ENCODE results near the gene SEZ6L. TPM values are rescaled to one million over a fixed set of nuclear protein-coding genes. Genes with fewer than 3 reads are reported as not detected.

SEZ6L gene
- total RNA-seq, 1 donor from 2014 or later: 0.18 TPM

GRCh38 chr22:26416670-26417276 is 247.5 kb downstream of the SEZ6L start:
- peaks cover 30% of the 10 kb centered on the region for H3K27me3 Mint-ChIP-seq (ENCODE audit: low read depth)
- H3K36me3 Mint-ChIP-seq: no peaks in the 10 kb centered on the region
- H3K4me1 Mint-ChIP-seq: peaks cover 17% of the 10 kb centered on the region
- H3K9me3 Mint-ChIP-seq: no peaks in the 10 kb centered on the region
- no peak overlapping the region for H3K4me3 Mint-ChIP-seq
- TF ChIP-seq CTCF (IDR thresholded peaks at IDR 0.05; ENCODE audit: unreplicated experiment): no peak
- H3K27ac Mint-ChIP-seq: peak overlapping the region; percentile 19
- peak in 1 of 2 experiments; percentile 54 for DNase-seq (ENCODE audit: low spot score in 2 of 2, unreplicated experiment in 2 of 2)

DNA sequence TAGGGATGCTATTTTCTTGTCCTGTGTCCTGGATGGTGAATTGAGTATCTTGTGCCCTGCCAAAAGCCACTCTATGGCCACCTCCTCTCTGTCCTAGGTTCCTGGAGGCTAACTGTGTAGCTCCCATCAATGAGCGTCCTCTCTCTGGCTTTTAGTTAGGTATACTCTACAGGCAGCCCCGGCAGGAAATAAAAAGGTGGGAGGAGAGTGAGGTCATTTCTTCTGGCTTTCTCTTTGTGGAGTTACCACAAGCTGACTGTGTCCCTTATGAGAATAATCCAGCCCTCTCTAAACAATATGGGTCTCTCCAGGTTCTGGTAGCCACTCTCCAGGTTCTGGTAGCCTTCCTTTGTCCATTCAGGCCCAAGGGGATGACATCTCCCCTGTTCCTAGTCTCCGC is 248.1 kb downstream of the SEZ6L start:
- H3K4me3 Mint-ChIP-seq: no peak overlapping the region
- TF ChIP-seq CTCF (IDR thresholded peaks at IDR 0.05; ENCODE audit: unreplicated experiment): no peak
- no peaks in the 10 kb centered on the region for H3K36me3 Mint-ChIP-seq
- no peaks in the 10 kb centered on the region for H3K9me3 Mint-ChIP-seq
- H3K27me3 Mint-ChIP-seq (ENCODE audit: low read depth): peaks cover 30% of the 10 kb centered on the region
- no peak overlapping the region for H3K27ac Mint-ChIP-seq
- peaks cover 17% of the 10 kb centered on the region for H3K4me1 Mint-ChIP-seq
- DNase-seq (ENCODE audit: low spot score in 2 of 2, unreplicated experiment in 2 of 2): no peak

DNA sequence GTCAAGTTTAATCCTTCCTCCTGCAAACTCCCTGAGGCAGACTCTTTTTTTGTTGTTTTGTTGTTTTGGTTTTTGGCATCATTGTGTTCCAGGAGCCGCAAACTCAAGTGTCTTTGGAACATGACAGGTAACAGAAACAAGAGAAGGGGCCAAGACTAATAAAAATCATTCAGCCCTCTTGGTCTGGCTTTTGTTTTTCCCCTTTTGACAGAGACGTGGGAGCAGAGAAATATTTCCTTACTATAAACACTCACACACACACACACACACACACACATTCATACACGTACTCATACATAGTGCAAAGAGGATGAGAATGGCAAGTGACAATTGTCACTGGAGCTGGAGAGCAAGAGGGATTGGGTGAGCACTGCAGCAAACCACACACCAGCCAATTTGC is 249.4 kb downstream of the SEZ6L start:
- peaks cover 33% of the 10 kb centered on the region for H3K27me3 Mint-ChIP-seq (ENCODE audit: low read depth)
- no peak overlapping the region for H3K27ac Mint-ChIP-seq
- no peak for DNase-seq (ENCODE audit: low spot score in 2 of 2, unreplicated experiment in 2 of 2)
- no peak overlapping the region for H3K4me3 Mint-ChIP-seq
- no peaks in the 10 kb centered on the region for H3K36me3 Mint-ChIP-seq
- no peak for TF ChIP-seq CTCF (IDR thresholded peaks at IDR 0.05; ENCODE audit: unreplicated experiment)
- peaks cover 5% of the 10 kb centered on the region for H3K9me3 Mint-ChIP-seq
- peaks cover 17% of the 10 kb centered on the region for H3K4me1 Mint-ChIP-seq

DNA sequence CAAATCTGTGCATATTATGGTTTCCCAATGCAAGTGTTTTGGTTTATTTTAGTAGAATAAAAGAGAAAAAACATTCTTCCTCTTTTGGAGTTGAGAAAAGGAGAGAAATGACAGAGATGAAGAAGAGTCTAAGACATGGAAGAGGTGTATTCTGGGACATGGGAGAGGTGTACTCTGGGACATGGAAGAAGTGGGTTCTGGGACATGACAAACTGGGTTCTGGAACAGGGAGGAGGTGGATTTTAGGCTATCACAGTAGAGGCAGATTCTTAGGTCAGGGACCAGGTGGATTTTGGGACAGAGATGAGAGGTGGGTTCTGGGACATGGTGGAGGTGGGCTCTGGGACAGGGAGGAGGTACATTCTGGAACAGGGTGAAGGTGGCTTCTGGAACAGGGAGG is 257.7 kb downstream of the SEZ6L start:
- Mint-ChIP-seq H3K27me3 (ENCODE audit: low read depth) (peaks cover 58% of the 10 kb centered on the region), H3K9me3 (peaks cover 7% of the 10 kb centered on the region), H3K27ac (no peak overlapping the region), H3K36me3 (no peaks in the 10 kb centered on the region), H3K4me3 (peak overlapping the region; percentile 4), H3K4me1 (peaks cover 8% of the 10 kb centered on the region)
- no peak for TF ChIP-seq CTCF (IDR thresholded peaks at IDR 0.05; ENCODE audit: unreplicated experiment)
- DNase-seq (ENCODE audit: low spot score in 2 of 2, unreplicated experiment in 2 of 2): no peak

DNA sequence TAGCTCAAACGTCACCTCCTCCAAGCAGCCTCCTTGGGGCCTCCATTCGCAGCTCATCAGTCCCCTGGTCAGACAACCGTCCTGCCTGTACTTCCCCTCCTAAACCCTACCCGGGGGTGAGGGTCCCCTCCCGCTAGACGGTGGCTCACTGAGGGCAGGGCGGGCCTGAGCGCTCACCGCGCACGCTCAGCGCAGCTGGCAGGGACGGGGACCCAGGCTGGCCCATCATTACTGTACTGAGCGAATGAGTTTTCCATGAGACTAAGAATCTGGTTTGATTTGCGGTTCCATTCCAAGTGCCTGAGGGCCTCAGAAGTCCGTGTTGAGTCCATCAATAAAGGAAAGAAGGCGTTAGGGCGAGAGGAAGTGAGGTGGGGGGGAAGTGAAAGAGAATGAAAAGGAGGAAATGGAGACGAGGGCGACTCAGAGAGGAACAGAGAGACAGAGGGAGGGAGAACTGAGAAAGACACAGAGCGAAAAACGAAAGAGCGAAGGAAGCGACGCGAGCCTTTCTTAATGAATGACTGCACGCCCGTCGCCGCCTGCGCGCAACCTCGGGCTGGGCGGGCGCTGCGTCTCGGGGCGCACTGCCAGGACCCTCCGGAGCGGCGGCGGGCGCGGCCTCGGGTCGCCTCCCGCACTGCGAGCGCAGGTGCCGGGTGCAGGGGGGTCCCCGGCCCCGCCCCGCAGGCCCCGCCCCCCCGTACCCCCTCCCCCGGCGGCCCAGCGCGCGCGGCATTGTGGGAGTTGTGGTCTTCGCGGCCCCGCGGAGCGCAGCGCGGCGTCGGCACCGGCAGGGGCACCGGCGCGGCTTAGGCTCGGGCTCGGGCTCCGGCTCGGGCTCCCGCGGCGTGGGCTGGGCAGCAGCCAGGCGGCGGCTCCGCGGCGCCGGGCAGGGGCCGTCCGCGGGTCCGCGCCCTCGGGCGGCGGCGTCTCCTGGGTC is 259.5 kb downstream of the SEZ6L start, which contains the start of gene ASPHD2:
Gene ASPHD2 (plus strand): TSS at position 746 of the 943 bp plus-strand sequence. CDS start 4,356 bp downstream, outside the sequence.
- peak; percentile 50 to 72 for DNase-seq (ENCODE audit: low spot score in 2 of 2, unreplicated experiment in 2 of 2)
- no peak for TF ChIP-seq CTCF (IDR thresholded peaks at IDR 0.05; ENCODE audit: unreplicated experiment)
- Mint-ChIP-seq H3K27ac (peak within 1 kb of the TSS; percentile 75), H3K36me3 (no peaks in the 10 kb centered on the region), H3K9me3 (peaks cover 1% of the 10 kb centered on the region), H3K4me3 (peak within 1 kb of the TSS; percentile 90), H3K27me3 (ENCODE audit: low read depth) (peaks cover 56% of the 10 kb centered on the region), H3K4me1 (peaks cover 8% of the 10 kb centered on the region)
